HUES6 (cell line): ENCODE results near the gene CRYGD.
"Not testable (repeated sequence)": the region's sequence is repeated elsewhere in the genome, so short reads cannot be mapped to it uniquely, and the experiment has no call there.

Experiments
- H3K27ac ChIP-seq: 2 replicates; pipeline ENCODE4 v1.7.0; 2013; ENCODE audit warnings: low read depth, mild to moderate bottlenecking, low read length, inconsistent platforms
- H3K27me3 ChIP-seq: 2 replicates; pipeline ENCODE4 v1.6.1; 2013; ENCODE audit warnings: low read length; ENCODE audit not compliant: control insufficient read depth, insufficient read depth
- H3K36me3 ChIP-seq: 2 replicates; pipeline ENCODE4 v1.6.1; 2013; ENCODE audit warnings: low read length; ENCODE audit not compliant: control insufficient read depth, insufficient read depth
- H3K4me1 ChIP-seq: 2 replicates; pipeline ENCODE4 v1.6.1; 2013; ENCODE audit warnings: low read length; ENCODE audit not compliant: control insufficient read depth, insufficient read depth
- H3K4me3 ChIP-seq: 2 replicates; pipeline ENCODE4 v1.5.1; 2013; ENCODE audit warnings: low read depth, low read length
- H3K9ac ChIP-seq: one replicate; pipeline ENCODE4 v1.6.1; 2013; ENCODE audit warnings: mild to moderate bottlenecking, low read length
- H3K9me3 ChIP-seq: 2 replicates; pipeline ENCODE4 v1.6.1; 2013; ENCODE audit warnings: low read depth, low read length; ENCODE audit not compliant: control insufficient read depth, insufficient read depth

Gene CRYGD

DNA sequence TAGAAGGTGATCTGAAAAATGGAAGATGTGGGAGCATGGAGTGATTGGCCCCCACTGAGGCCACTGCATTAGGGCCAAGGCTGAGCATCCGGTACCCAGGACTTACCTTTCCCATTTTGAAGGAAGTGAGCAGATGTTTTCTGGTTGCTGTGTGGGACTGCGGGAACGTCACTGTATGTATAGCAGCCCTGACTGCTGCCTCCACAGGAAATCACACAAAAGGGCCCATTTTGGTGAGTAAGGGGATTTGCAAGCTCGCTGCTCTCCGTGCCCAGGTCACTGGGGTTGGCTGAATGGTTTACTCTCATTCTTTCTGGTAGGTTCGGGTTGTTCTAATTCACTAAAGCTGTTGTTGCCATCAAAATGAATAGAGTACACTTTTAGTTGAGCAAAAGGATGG is 21.7 kb upstream of the CRYGD start, which contains the start of gene CRYGB:
Gene CRYGB (minus strand): TSS at position 153 of the 400 bp plus-strand sequence. CDS start 38 bp downstream, at position 115.
- Histone ChIP-seq H3K9ac (no peak within 1 kb of the TSS), H3K9me3 (peaks cover 5% of the 10 kb centered on the region; the same call in 1 of the 2 replicates), H3K27me3 (no peaks in the 10 kb centered on the region), H3K27ac (no peak within 1 kb of the TSS), H3K4me3 (no peak within 1 kb of the TSS), H3K36me3 (no peaks in the 10 kb centered on the region), H3K4me1 (peaks cover 19% of the 10 kb centered on the region)

DNA sequence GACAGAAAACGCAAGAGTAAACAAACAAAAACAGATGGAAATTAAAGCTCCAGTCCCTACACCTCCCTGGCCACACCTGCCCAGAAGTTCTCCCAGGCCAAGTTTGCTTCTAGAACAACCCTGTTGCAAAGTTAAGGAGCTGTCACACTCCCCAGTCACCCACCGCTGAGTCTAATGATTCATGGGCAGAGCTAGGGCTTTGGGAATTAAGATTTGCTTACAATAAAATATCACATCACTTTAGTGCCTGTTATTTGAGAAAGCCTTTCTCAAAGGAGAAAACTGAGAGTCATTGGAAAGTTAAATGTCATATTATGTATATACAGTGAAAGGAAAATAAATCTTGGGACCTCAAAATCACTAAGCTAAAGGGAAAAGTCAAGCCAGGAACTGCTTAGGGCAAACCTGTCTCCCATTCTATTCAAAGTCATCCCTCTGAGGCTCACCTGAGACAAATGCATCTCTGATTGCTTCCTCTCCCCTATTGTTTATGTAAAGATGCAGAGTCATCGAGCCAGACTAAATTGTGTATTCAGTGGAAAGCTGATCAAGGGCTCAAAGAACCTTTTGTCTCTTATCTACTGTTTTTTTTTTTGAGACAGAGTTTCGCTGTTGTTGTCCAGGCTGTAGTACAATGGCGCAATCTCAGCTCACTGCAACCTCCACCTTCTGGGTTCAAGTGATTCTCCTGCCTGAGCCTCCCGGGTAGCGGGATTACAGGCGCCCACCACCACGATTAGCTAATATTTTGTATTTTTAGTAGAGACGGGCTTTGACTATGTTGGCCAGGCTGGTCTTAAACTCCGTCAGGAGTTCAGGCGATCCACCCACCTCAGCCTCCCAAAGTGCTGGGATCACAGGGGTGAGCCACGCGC is 18.8 kb upstream of the CRYGD start:
- Histone ChIP-seq H3K9me3 (peaks cover 18% of the 10 kb centered on the region), H3K4me3 (peak overlapping the region; percentile 25; the same call in 1 of the 2 replicates), H3K36me3 (no peaks in the 10 kb centered on the region), H3K27me3 (no peaks in the 10 kb centered on the region), H3K4me1 (peaks cover 19% of the 10 kb centered on the region), H3K9ac (peak overlapping the region; percentile 82), H3K27ac (peak overlapping the region; percentile 91)

DNA sequence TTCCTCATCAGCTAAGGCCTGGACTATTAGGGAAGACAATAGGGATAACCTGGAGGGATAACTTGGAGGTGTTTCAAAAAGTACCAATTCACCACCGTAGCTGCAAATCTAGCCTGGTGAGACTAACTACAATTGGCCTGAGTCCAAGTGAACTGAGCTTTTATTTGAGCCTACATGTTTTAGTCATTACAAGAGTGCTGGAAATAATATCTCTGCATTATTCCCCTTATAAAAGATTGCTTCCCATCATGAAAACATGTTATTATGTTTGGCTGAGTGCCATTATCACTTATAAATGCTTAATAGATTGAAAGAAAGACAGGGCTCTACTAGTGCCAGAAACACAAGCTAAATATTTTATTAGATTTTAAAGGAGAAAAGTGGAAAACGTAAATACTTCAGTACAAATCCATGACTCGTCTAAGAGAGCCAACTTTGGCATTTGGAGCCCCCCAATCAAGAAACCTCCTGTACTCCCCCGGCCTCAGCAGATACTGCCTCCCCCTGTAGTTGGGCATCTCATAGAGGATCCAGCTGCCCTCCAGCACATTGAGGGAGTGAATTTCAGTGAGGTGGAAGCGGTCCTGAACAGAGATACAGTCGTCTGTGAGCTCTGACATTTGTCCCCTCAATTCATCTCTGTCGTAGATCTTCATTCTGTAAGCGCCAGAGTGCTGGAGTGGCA is 18.1 kb upstream of the CRYGD start:
- Histone ChIP-seq H3K9ac (peak overlapping the region; percentile 82), H3K4me3 (peak overlapping the region; percentile 25; the same call in 1 of the 2 replicates), H3K36me3 (no peaks in the 10 kb centered on the region), H3K9me3 (peaks cover 26% of the 10 kb centered on the region), H3K4me1 (peaks cover 19% of the 10 kb centered on the region), H3K27ac (peak overlapping the region; percentile 91), H3K27me3 (no peaks in the 10 kb centered on the region)

DNA sequence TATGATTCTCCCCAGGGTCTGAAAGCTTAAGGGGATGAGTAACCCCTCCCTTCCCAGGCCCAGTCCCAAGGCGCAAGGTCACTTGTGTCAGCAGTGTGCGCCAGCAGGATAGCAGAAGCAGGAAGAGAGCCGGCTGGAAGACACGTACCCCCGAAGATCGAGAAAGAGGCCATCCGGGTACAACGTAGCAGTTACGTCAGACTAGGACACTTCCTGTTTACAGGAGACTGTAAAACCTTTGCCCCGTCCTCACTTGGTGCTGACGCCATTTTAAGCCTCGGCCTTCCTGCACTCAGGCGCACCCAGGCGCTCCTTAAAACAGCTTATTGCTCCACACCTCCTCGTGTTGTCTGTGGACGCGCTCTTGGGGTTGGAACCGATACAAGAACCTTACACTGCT is 15.1 kb upstream of the CRYGD start:
- Histone ChIP-seq H3K27ac (no peak overlapping the region), H3K9me3 (peaks cover 33% of the 10 kb centered on the region), H3K9ac (no peak overlapping the region), H3K27me3 (no peaks in the 10 kb centered on the region), H3K4me3 (no peak overlapping the region), H3K36me3 (no peaks in the 10 kb centered on the region), H3K4me1 (peaks cover 13% of the 10 kb centered on the region)

DNA sequence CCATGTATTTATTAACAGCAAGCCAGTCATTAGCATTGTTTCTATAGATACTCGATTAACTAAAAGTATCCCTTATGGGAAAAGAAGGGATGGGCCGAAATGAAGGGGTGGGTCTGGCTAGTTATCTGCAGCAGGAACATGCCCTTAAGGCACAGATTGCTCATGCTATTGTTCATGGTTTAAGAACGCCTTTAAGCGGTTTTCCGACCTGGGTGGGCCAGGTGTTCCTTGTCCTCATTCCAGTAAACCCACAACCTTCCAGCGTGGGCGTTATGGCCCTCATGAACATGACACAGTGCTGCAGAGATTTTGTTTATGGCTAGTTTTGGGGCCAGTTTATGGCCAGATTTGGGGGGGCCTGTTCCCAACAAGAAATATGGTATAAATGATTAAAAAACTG is 14.0 kb upstream of the CRYGD start:
- H3K9ac ChIP-seq, result not testable (repeated sequence)
- peaks cover 13% of the 10 kb centered on the region for H3K4me1 ChIP-seq

DNA sequence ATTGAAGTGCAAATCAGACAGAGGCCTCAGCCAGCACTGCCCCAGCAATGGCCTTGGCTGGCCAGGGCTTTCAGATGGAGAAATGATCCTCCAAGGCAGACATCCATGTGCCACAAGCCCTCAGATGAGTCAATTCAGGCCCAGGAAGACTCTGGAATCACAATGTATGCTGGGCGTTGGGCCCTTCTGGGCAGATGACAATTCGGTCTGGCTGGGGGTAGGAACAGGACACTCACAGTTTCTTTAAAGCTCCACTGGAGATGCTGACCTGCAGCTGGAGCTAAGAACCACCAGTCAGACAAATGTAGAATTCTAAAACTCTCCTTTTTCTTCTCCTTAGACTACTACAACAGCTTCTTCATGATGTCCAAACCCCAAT is 12.4 kb upstream of the CRYGD start:
- Histone ChIP-seq H3K4me1 (no peaks in the 10 kb centered on the region), H3K4me3 (no peak overlapping the region), H3K9me3 (peaks cover 30% of the 10 kb centered on the region), H3K27me3 (no peaks in the 10 kb centered on the region), H3K9ac (no peak overlapping the region), H3K36me3 (no peaks in the 10 kb centered on the region), H3K27ac (no peak overlapping the region)

More for the DNA sequence above, 14.0 kb upstream of the CRYGD start:
- peaks cover 30% of the 10 kb centered on the region for H3K9me3 ChIP-seq
- not testable (repeated sequence) for H3K4me3 ChIP-seq, H3K27ac ChIP-seq, H3K27me3 ChIP-seq, H3K36me3 ChIP-seq

DNA sequence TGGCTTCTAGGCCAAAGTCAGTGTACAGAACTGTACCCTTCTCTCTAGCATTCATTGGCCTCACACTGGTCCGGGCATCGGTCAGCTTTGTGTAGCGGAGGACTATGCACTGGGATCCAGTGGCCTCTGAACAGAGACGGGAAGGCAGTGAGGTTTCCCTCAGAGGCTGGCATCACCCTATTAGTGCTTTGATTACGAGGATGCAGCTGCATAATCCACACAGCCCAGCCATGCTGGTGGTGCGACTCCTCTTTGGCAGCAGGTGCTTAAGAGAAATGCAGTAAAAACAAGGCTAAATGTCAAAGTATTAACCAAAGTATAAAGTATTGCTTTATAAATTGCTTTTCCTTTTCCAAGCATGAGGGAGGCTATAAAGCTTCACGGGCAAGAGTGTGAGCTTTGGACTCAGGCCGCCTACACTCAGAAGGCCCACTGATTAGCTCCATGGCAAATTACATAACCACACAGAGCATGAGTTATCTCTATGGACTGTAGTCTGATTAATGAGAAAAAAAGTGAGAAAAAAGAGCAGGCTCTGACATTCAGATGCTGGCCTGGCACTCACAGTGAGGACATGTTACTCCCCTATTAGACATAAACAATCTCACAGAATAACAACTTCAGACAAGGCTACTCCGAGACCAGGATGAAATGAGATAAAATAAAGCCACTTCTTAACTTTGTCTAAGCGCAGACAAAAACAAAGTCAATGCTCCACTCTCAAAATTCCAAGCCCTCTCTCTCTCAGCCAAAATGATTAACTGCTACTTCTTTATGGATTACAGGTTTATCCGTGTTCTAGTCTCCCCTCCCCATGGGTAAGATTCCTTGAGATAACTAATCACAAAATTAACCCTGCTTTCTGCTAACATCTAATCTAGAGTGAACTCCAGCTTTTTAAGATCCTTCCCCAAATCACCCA is 11.7 kb upstream of the CRYGD start:
- H3K4me3 ChIP-seq, result no peak overlapping the region
- no peaks in the 10 kb centered on the region for H3K27me3 ChIP-seq
- no peak overlapping the region for H3K27ac ChIP-seq
- peaks cover 30% of the 10 kb centered on the region for H3K9me3 ChIP-seq
- H3K4me1 ChIP-seq, result no peaks in the 10 kb centered on the region
- no peaks in the 10 kb centered on the region for H3K36me3 ChIP-seq
- no peak overlapping the region for H3K9ac ChIP-seq

DNA sequence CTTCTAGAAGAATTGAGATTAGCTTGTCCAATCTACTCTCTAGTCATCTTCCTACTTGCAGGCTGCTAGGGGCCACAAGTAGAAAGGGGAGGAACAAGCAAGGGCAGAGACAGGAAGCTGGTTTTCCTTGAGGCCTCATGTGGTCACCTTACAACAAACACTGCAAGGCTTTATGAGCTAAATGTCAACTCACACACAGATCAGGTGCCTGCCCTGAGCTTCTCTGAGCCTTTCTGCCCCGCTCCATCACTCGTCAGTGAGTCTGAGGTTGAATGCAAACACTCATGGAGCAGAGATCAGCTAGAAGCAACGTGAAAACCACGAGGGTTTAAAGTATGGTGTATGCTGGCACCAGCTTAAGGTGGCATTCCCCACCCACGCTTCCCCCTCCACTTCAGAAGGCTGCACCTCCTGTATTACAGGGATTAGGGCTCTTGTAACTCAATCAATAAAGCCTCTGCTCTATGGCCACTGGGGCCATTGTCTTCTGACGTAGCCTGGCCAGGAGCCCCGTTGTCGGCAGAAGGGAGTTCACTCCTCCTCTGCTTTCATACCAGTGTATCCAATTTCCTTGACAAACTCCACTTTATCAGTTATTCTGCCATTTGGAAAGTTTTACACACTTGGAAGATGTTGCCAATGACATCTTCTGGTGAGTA is 10.7 kb upstream of the CRYGD start:
- Histone ChIP-seq H3K27me3 (no peaks in the 10 kb centered on the region), H3K36me3 (no peaks in the 10 kb centered on the region), H3K9me3 (peaks cover 30% of the 10 kb centered on the region), H3K4me1 (no peaks in the 10 kb centered on the region), H3K9ac (no peak overlapping the region), H3K4me3 (no peak overlapping the region), H3K27ac (no peak overlapping the region)

DNA sequence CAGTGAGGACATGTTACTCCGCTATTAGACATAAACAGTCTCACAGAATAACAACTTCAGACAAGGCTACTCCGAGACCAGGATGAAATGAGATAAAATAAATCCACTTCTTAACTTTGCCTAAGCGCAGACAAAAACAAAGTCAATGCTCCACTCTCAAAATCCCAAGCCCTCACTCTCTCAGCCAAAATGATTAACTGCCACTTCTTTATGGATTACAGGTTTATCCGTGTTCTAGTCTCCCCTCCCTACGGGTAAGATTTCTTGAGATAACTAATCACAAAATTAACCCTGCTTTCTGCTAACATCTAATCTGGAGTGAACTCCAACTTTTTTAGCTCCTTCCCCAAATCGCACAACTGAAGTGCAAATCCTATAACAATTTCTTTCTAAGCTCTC is 6.4 kb upstream of the CRYGD start:
- no peaks in the 10 kb centered on the region for H3K9me3 ChIP-seq
- H3K4me3 ChIP-seq, result no peak overlapping the region
- H3K27ac ChIP-seq, result no peak overlapping the region
- H3K9ac ChIP-seq, result no peak overlapping the region
- H3K4me1 ChIP-seq, result no peaks in the 10 kb centered on the region
- no peaks in the 10 kb centered on the region for H3K36me3 ChIP-seq
- no peaks in the 10 kb centered on the region for H3K27me3 ChIP-seq
